HG02943 (cell line): ENCODE results near the gene SLC44A3.
"Not testable (repeated sequence)": the region's sequence is repeated elsewhere in the genome, so short reads cannot be mapped to it uniquely, and the experiment has no call there.

Experiments used
- ATAC-seq: cut with Tn5 transposase; IDR thresholded peaks from one replicate; pipeline ENCODE4 v1.9.1; 2021; ENCODE audit warnings: mild to moderate bottlenecking, low read depth, moderate library complexity; ENCODE audit not compliant: unreplicated experiment

The SLC44A3 gene

GRCh38 chr1:94831641-94832040, 11.5 kb downstream of the SLC44A3 start:
- ATAC-seq, result no peak

- no peak for ATAC-seq
Observed at GRCh38 chr1:94832446-94832845, 12.3 kb downstream of the SLC44A3 start.

GRCh38 chr1:94832931-94833585, 12.9 kb downstream of the SLC44A3 start:
- ATAC-seq, result no peak

- ATAC-seq, result no peak
Observed at GRCh38 chr1:94836891-94837290, 16.7 kb downstream of the SLC44A3 start.

GRCh38 chr1:94840381-94840780, 20.2 kb downstream of the SLC44A3 start:
- ATAC-seq, result not testable (repeated sequence)

GRCh38 chr1:94840808-94841207, 20.7 kb downstream of the SLC44A3 start:
- no peak for ATAC-seq

- no peak for ATAC-seq
Observed at GRCh38 chr1:94843430-94843829, 23.3 kb downstream of the SLC44A3 start.

- no peak for ATAC-seq
Observed at GRCh38 chr1:94843846-94844245, 23.7 kb downstream of the SLC44A3 start.

- ATAC-seq, result no peak
Observed at GRCh38 chr1:94846308-94846707, 26.2 kb downstream of the SLC44A3 start.

GRCh38 chr1:94851571-94851970, 31.4 kb downstream of the SLC44A3 start:
- ATAC-seq, result no peak

- ATAC-seq, result no peak
Observed at GRCh38 chr1:94852788-94853187, 32.6 kb downstream of the SLC44A3 start.

GRCh38 chr1:94854458-94855306, 34.5 kb downstream of the SLC44A3 start:
- peak; percentile 98 for ATAC-seq

GRCh38 chr1:94855307-94855700, 35.1 kb downstream of the SLC44A3 start:
- ATAC-seq, result no peak

GRCh38 chr1:94856004-94856403, 35.8 kb downstream of the SLC44A3 start:
- no peak for ATAC-seq

GRCh38 chr1:94856868-94857267, 36.7 kb downstream of the SLC44A3 start:
- no peak for ATAC-seq

GRCh38 chr1:94858276-94858675, 38.1 kb downstream of the SLC44A3 start:
- ATAC-seq, result no peak

GRCh38 chr1:94859174-94859573, 39.0 kb downstream of the SLC44A3 start:
- ATAC-seq, result no peak

- no peak for ATAC-seq
Observed at GRCh38 chr1:94862718-94863117, 42.6 kb downstream of the SLC44A3 start.

GRCh38 chr1:94863297-94863911, 43.2 kb downstream of the SLC44A3 start:
- ATAC-seq, result no peak

GRCh38 chr1:94863919-94864318, 43.8 kb downstream of the SLC44A3 start:
- no peak for ATAC-seq

- no peak for ATAC-seq
Observed at GRCh38 chr1:94864821-94865220, 44.7 kb downstream of the SLC44A3 start.
